ENCODE results near the gene ANXA11. TPM values are rescaled to one million over a fixed set of nuclear protein-coding genes. Genes with fewer than 3 reads are reported as not detected.

The ANXA11 gene
- total and polyA plus RNA-seq, 2 experiments from 2014 or later: 92.8 to 168 TPM

- DNase-seq (ENCODE audit: low spot score): peak; percentile 53
- Histone ChIP-seq H3K4me1 (ENCODE audit: insufficient read depth) (peaks cover 24% of the 10 kb centered on the region), H3K27ac (peak within 1 kb of the TSS; percentile 61), H3K9me2 (replicated peaks; ENCODE audit: insufficient read depth) (no peaks in the 10 kb centered on the region), H3K79me2 (peaks cover 8% of the 10 kb centered on the region), H3K4me2 (peak within 1 kb of the TSS; percentile 96), H3K9me3 (ENCODE audit: low read depth) (no peaks in the 10 kb centered on the region), H3K4me3 (peak within 1 kb of the TSS; percentile 87), H2AFZ (peak within 1 kb of the TSS; percentile 93), H3K27me3 (peaks cover 20% of the 10 kb centered on the region), H3K36me3 (replicated peaks; ENCODE audit: insufficient read depth, low read depth) (no peaks in the 10 kb centered on the region), H4K20me1 (ENCODE audit: insufficient read depth, poor library complexity, severe bottlenecking) (no peaks in the 10 kb centered on the region)
- WGBS (ENCODE audit: low lambda C conversion rate, missing lambda C conversion rate): 3% methylated on average over 43 of the region's 58 CpGs
- peak; percentile 62 for TF ChIP-seq EZH2 (IDR thresholded peaks at IDR 0.05; ENCODE audit: borderline replicate concordance)
- TF ChIP-seq EZH2phosphoT487 (IDR thresholded peaks at IDR 0.05; ENCODE audit: low read depth, severe bottlenecking, unreplicated experiment): peak; percentile 35
- no peak for TF ChIP-seq CTCF (IDR thresholded peaks at IDR 0.05; ENCODE audit: poor library complexity)
Measured at GRCh38 chr10:80132299-80133139, 72.8 kb downstream of the ANXA11 start, which contains the start of gene PLAC9. TSS of gene PLAC9 (plus strand) at chr10:80132730. CDS start at chr10:80132763, 33 bp downstream.

GRCh38 chr10:80131499-80131901, 73.8 kb downstream of the ANXA11 start:
- Histone ChIP-seq H4K20me1 (ENCODE audit: insufficient read depth, poor library complexity, severe bottlenecking) (no peaks in the 10 kb centered on the region), H3K36me3 (replicated peaks; ENCODE audit: insufficient read depth, low read depth) (no peaks in the 10 kb centered on the region), H2AFZ (no peak overlapping the region), H3K27ac (no peak overlapping the region), H3K27me3 (peaks cover 20% of the 10 kb centered on the region), H3K79me2 (peaks cover 8% of the 10 kb centered on the region), H3K9me3 (ENCODE audit: low read depth) (no peaks in the 10 kb centered on the region), H3K9me2 (replicated peaks; ENCODE audit: insufficient read depth) (no peaks in the 10 kb centered on the region), H3K4me3 (no peak overlapping the region), H3K4me1 (ENCODE audit: insufficient read depth) (peaks cover 17% of the 10 kb centered on the region), H3K4me2 (no peak overlapping the region)
- DNase-seq (ENCODE audit: low spot score): no peak
- TF ChIP-seq CTCF (IDR thresholded peaks at IDR 0.05; ENCODE audit: poor library complexity) (no peak), EZH2 (IDR thresholded peaks at IDR 0.05; ENCODE audit: borderline replicate concordance) (no peak), EZH2phosphoT487 (IDR thresholded peaks at IDR 0.05; ENCODE audit: low read depth, severe bottlenecking, unreplicated experiment) (no peak)
- WGBS (ENCODE audit: low lambda C conversion rate, missing lambda C conversion rate): 68% methylated on average over 6 of the region's 6 CpGs

GRCh38 chr10:80126876-80127275, 78.5 kb downstream of the ANXA11 start:
- Histone ChIP-seq H3K27ac (no peak overlapping the region), H3K9me2 (replicated peaks; ENCODE audit: insufficient read depth) (no peaks in the 10 kb centered on the region), H3K27me3 (peaks cover 3% of the 10 kb centered on the region), H3K4me3 (no peak overlapping the region), H3K4me1 (ENCODE audit: insufficient read depth) (no peaks in the 10 kb centered on the region), H2AFZ (no peak overlapping the region), H3K79me2 (no peaks in the 10 kb centered on the region), H3K4me2 (no peak overlapping the region), H3K9me3 (ENCODE audit: low read depth) (no peaks in the 10 kb centered on the region), H4K20me1 (ENCODE audit: insufficient read depth, poor library complexity, severe bottlenecking) (no peaks in the 10 kb centered on the region), H3K36me3 (replicated peaks; ENCODE audit: insufficient read depth, low read depth) (no peaks in the 10 kb centered on the region)
- WGBS (ENCODE audit: low lambda C conversion rate, missing lambda C conversion rate): 97% methylated on average over 4 of the region's 4 CpGs
- no peak for DNase-seq (ENCODE audit: low spot score)
- TF ChIP-seq CTCF (IDR thresholded peaks at IDR 0.05; ENCODE audit: poor library complexity): no peak
- TF ChIP-seq EZH2 (IDR thresholded peaks at IDR 0.05; ENCODE audit: borderline replicate concordance): no peak
- TF ChIP-seq EZH2phosphoT487 (IDR thresholded peaks at IDR 0.05; ENCODE audit: low read depth, severe bottlenecking, unreplicated experiment): no peak

All from hepatocyte (in vitro differentiated cells).